Skin epidermis (tissue), 12 donors: ENCODE results near the gene CRHR1.

Experiments
- H3K27ac ChIP-seq, 21 experiments: fragments of 200-600 bp; sonication (generic) in 11 of 21; one replicate each; pipeline ENCODE4 v1.5.0; 2020; ENCODE audit warnings: mild to moderate bottlenecking in 3 of 21, inconsistent platforms in 2 of 21, moderate library complexity in 2 of 21
- H3K4me3 ChIP-seq, 7 experiments: fragments of 200-600 bp; sonication (generic) in 2 of 7; one replicate each; pipeline ENCODE4 v1.5.0; 2020; ENCODE audit warnings: inconsistent platforms in 2 of 7, mild to moderate bottlenecking in 2 of 7, moderate library complexity in 1 of 7

The CRHR1 gene

GRCh38 chr17:45838751-45839295 lies 54.7 kb downstream of the CRHR1 start:
- Histone ChIP-seq H3K27ac (no peak overlapping the region), H3K4me3 (no peak overlapping the region)

- no peak overlapping the region for H3K27ac ChIP-seq
- H3K4me3 ChIP-seq, result no peak overlapping the region
Observed at GRCh38 chr17:45839442-45839841, 55.3 kb downstream of the CRHR1 start.

DNA sequence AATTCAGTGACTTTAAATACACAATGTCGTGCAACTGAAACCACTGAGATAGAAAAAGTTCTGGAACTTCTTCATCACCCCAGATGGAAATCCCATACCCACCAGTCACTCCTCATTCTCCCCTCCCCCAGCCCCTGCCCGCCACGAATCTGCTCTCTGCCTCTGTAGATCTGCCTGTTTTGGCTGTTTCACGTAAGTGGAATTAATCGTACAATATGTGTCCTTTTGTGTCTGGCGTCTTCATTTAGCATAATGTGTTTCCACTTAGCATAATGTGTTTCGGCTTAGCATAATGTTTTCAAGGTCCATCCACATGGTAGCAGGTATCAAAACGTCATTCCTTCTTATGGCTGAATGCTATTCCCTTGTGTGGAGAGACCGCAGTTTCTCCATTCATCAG lies 57.1 kb downstream of the CRHR1 start:
- Histone ChIP-seq H3K27ac (no peak overlapping the region), H3K4me3 (no peak overlapping the region)

DNA sequence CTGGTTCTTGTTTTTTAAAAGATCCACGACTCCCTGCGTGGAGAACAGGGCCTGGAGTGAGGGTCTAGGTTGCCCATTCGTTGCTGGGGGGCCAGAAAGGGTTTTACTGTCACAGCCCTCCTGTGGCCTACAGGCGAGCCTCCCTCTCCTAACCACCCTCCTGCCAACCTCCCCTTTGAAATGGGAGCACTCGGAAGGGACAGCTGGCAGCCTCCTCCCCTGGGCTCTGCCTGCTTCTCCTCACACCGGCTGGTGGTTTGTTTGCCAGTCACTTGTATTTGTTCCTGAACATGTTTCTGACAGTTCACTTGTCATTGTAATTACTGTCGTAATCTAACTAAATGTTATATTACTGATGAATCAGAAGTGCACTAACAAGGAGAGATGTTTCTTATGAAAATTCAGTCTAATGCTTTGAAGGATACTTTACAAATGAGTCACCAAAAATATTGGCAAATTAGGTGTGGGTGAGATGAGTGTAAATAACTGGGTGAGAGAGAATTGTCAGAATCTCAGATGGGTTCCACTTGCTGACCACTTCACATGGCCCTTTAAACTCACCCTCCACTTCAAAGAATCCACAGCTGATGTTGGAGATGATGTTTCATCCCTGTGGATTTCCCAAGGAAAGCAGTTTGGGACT lies 57.9 kb downstream of the CRHR1 start:
- no peak overlapping the region for H3K4me3 ChIP-seq

DNA sequence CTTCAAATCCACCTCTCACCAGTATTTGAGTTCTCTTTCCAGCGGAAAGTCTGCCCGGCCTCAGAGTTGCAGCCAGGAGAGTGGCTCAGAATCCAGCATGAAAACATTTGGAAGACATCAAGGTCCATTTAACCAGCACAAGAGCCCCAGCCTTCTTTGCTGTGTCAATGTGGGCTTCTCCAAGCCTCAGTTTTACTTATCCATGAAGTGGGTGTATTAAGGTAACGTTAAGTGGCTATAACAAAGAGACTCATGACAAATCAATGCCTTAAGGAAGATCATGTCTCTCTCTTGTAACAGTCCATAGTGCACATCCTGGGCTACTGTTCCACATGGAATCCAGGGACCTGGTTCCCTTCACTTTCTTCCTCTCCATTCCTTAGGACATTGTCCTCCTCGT lies 59.6 kb downstream of the CRHR1 start:
- Histone ChIP-seq H3K27ac (no peak overlapping the region), H3K4me3 (no peak overlapping the region)

More for the DNA sequence above, 57.9 kb downstream of the CRHR1 start:
- H3K27ac ChIP-seq, result no peak overlapping the region

GRCh38 chr17:45844695-45845375 lies 60.7 kb downstream of the CRHR1 start, which contains the start of gene SPPL2C:
SPPL2C (plus strand) TSS chr17:45844881; CDS start chr17:45844907, 26 bp downstream.
- Histone ChIP-seq H3K27ac (no peak within 1 kb of the TSS), H3K4me3 (no peak within 1 kb of the TSS)

GRCh38 chr17:45845376-45846185 lies 61.5 kb downstream of the CRHR1 start:
- no peak overlapping the region for H3K27ac ChIP-seq
- no peak overlapping the region for H3K4me3 ChIP-seq

DNA sequence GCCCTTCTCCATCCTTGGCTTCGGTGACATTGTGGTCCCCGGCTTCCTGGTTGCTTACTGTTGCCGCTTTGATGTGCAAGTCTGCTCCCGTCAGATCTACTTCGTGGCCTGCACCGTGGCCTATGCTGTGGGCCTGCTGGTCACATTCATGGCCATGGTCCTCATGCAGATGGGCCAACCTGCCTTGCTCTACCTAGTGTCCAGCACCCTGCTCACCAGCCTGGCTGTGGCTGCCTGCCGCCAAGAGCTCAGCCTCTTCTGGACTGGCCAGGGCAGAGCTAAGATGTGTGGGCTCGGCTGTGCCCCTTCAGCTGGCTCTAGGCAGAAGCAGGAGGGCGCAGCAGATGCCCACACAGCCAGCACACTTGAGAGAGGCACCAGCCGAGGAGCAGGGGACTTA lies 62.1 kb downstream of the CRHR1 start:
- Histone ChIP-seq H3K27ac (no peak overlapping the region), H3K4me3 (no peak overlapping the region)

- no peak overlapping the region for H3K4me3 ChIP-seq
- no peak overlapping the region for H3K27ac ChIP-seq
Observed at GRCh38 chr17:45846646-45847045, 62.5 kb downstream of the CRHR1 start.

GRCh38 chr17:45847101-45847500 lies 63.0 kb downstream of the CRHR1 start:
- Histone ChIP-seq H3K27ac (no peak overlapping the region), H3K4me3 (no peak overlapping the region)

- no peak overlapping the region for H3K27ac ChIP-seq
Observed at GRCh38 chr17:45847747-45848146, 63.6 kb downstream of the CRHR1 start.

GRCh38 chr17:45848405-45848804 lies 64.3 kb downstream of the CRHR1 start:
- H3K27ac ChIP-seq, result no peak overlapping the region
- H3K4me3 ChIP-seq, result no peak overlapping the region

More at GRCh38 chr17:45847747-45848146, 63.6 kb downstream of the CRHR1 start:
- no peak overlapping the region for H3K4me3 ChIP-seq

- no peak overlapping the region for H3K4me3 ChIP-seq
- H3K27ac ChIP-seq, result no peak overlapping the region
Observed at GRCh38 chr17:45848868-45849535, 64.9 kb downstream of the CRHR1 start.

DNA sequence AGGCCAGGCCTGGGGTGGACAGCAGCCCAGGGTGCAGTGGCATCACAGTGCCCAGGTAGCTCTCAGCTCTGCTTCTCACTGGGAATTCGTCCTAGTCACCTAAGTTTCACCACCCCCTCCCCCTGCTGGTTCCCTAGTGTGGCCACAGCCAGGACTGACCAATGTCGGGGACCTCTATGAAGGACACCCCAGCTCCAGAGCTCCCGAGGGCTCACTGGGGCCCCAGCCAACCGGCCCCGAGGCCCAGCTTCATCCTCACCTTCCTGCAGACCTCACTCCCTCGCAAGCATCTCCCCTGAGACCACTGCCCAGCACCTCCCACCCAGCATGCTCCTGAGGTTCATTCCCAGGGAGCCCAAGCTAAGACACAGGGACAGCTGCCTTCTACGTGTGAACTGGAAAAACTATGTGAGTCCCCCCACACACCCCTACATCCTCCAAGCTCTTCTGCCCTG lies 65.4 kb downstream of the CRHR1 start:
- no peak overlapping the region for H3K27ac ChIP-seq
- H3K4me3 ChIP-seq, result no peak overlapping the region

- H3K27ac ChIP-seq, result no peak overlapping the region
- H3K4me3 ChIP-seq, result no peak overlapping the region
Observed at GRCh38 chr17:45850011-45850410, 65.9 kb downstream of the CRHR1 start.

- H3K27ac ChIP-seq, result no peak overlapping the region
- no peak overlapping the region for H3K4me3 ChIP-seq
Observed at GRCh38 chr17:45850468-45850867, 66.3 kb downstream of the CRHR1 start.

GRCh38 chr17:45851022-45851421 lies 66.9 kb downstream of the CRHR1 start:
- no peak overlapping the region for H3K4me3 ChIP-seq
- no peak overlapping the region for H3K27ac ChIP-seq

GRCh38 chr17:45851464-45851863 lies 67.3 kb downstream of the CRHR1 start:
- no peak overlapping the region for H3K27ac ChIP-seq
- H3K4me3 ChIP-seq, result no peak overlapping the region

DNA sequence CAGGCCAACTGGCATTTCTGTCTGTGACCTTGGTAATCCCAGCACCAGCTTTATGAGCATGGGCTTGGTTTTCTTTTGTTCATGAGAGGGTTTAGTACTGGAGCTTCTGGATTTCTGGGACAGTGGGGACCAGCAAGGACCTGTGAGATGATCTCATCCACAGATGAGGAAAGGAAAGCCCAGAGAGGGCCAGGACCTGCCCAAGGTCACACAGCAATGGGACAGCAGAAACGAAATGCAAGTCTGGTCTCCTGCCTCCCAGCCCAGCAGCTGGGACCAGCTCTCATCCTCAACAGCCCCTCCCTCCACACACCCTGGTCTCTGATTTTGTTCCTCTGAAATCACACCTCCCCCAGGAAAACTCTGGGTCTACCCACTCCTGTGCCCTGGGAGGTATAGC lies 67.8 kb downstream of the CRHR1 start:
- no peak overlapping the region for H3K4me3 ChIP-seq

More for the DNA sequence above, 67.8 kb downstream of the CRHR1 start:
- no peak overlapping the region for H3K27ac ChIP-seq
